ENCODE results near the gene DGKI.

DGKI gene

DNA sequence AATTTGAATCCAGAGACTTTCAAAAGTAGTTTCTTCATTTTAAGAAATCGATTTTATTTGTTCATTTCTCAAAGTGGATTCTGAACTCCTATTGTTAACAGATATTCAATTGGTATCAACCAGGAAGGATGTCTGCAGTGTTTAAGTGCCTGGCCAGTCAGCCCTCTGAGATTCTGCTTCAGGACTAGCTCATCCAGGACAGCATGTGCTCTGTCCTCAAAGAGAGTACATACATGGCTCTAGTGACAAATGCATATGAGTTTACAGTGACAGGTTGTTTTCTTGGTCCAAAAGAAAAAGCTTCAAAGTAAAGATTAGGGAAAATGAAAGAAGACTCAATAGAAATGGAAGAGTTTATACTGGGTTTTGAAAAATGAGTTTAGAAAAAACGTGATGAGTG is 494.8 kb downstream of the DGKI start:
- no peak for DNase-seq (ENCODE audit: low read depth)
- no peak overlapping the region for H3K4me3 ChIP-seq (ENCODE audit: control insufficient read depth, low read depth, low read length)
- TF ChIP-seq CTCF (IDR thresholded peaks at IDR 0.05; ENCODE audit: control insufficient read depth, insufficient read depth, low read depth, low read length, missing control alignments): no peak

GRCh38 chr7:137345799-137346449 is 500.9 kb downstream of the DGKI start:
- no peak for TF ChIP-seq CTCF (IDR thresholded peaks at IDR 0.05; ENCODE audit: control insufficient read depth, insufficient read depth, low read depth, low read length, missing control alignments)
- no peak overlapping the region for H3K4me3 ChIP-seq (ENCODE audit: control insufficient read depth, low read depth, low read length)
- DNase-seq (ENCODE audit: low read depth): no peak

DNA sequence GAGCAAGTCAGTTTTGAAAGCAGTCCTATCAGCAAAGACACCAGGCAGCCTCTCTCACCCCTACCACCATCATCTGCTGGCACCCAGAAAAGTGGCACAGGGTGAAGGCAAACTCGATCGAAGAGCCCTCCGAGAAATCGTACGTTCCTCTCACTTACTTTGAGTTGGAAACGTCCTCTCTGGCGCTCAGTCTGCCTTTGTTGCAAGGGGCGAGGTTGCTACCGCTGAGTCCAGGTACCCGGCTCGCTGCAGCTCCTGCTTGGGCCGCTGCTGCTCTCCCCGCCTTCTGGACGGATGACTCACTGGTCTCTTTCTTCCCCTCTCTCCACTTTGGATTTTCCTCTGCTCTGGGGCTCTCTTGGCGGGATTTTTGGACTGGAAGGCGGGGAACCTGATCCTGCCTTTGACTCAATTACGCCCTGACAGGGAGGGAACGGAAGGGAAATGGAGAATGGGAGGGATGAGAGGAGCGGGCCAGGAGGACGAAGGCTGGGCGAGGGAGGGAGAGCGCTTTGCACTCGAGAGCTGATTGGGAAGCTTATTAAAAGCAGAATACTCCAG is 503.4 kb downstream of the DGKI start, which contains the start of gene PTN:
Gene PTN (minus strand): TSS at position 453 of the 561 bp plus-strand sequence. CDS start 88,760 bp downstream, outside the sequence.
- no peak for DNase-seq (ENCODE audit: low read depth)
- no peak for TF ChIP-seq CTCF (IDR thresholded peaks at IDR 0.05; ENCODE audit: control insufficient read depth, insufficient read depth, low read depth, low read length, missing control alignments)
- peak within 1 kb of the TSS; percentile 49 for H3K4me3 ChIP-seq (ENCODE audit: control insufficient read depth, low read depth, low read length)

DNA sequence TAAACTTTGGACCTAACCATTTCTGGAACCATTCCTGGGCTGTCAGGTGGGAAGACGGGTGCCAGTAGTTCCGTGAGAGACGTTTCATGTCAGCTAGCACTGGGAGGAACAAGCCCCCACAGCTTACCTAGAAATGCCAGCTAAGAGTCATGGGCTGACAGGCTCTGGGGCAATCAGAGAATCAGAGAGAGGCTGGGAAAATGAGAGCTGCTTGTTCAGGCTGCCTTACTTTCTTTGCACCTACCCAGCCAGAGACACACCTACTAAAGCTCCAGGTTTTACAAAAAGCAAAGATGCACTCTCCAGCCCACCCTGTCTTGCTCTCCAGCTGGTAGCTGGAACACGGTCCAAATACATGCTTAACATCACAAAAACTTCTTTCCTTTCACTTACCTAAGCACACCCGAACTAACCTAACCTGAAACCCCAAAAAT is 503.9 kb downstream of the DGKI start:
- no peak for TF ChIP-seq CTCF (IDR thresholded peaks at IDR 0.05; ENCODE audit: control insufficient read depth, insufficient read depth, low read depth, low read length, missing control alignments)
- H3K4me3 ChIP-seq (ENCODE audit: control insufficient read depth, low read depth, low read length): peak overlapping the region; percentile 49
- no peak for DNase-seq (ENCODE audit: low read depth)

- no peak for DNase-seq (ENCODE audit: low read depth)
- peak overlapping the region; percentile 8 for H3K4me3 ChIP-seq (ENCODE audit: control insufficient read depth, low read depth, low read length)
- TF ChIP-seq CTCF (IDR thresholded peaks at IDR 0.05; ENCODE audit: control insufficient read depth, insufficient read depth, low read depth, low read length, missing control alignments): no peak
Measured at GRCh38 chr7:137342265-137342664, 504.5 kb downstream of the DGKI start.

- TF ChIP-seq CTCF (IDR thresholded peaks at IDR 0.05; ENCODE audit: control insufficient read depth, insufficient read depth, low read depth, low read length, missing control alignments): no peak
- no peak for DNase-seq (ENCODE audit: low read depth)
- no peak overlapping the region for H3K4me3 ChIP-seq (ENCODE audit: control insufficient read depth, low read depth, low read length)
Measured at GRCh38 chr7:137337902-137338301, 508.9 kb downstream of the DGKI start.

All from AG09309 (cell line).